ENCODE results near the gene TAF5.
A peak's percentile ranks its signal among the peaks of the same experiment; 100 is the strongest.

TAF5 gene

GRCh38 chr10:103374263-103374662 lies 6.5 kb downstream of the TAF5 start:
- no peak overlapping the region for H3K4me3 ChIP-seq (ENCODE audit: low read depth, low read length)
- no peak for DNase-seq (ENCODE audit: low read depth)
- no peak for TF ChIP-seq CTCF (IDR thresholded peaks at IDR 0.05; ENCODE audit: low read depth, low read length, missing control alignments)

GRCh38 chr10:103382769-103383168 lies 15.0 kb downstream of the TAF5 start:
- no peak for TF ChIP-seq CTCF (IDR thresholded peaks at IDR 0.05; ENCODE audit: low read depth, low read length, missing control alignments)
- no peak overlapping the region for H3K4me3 ChIP-seq (ENCODE audit: low read depth, low read length)

GRCh38 chr10:103394180-103394579 lies 26.4 kb downstream of the TAF5 start:
- no peak overlapping the region for H3K4me3 ChIP-seq (ENCODE audit: low read depth, low read length)
- no peak for DNase-seq (ENCODE audit: low read depth)
- TF ChIP-seq CTCF (IDR thresholded peaks at IDR 0.05; ENCODE audit: low read depth, low read length, missing control alignments): no peak

More at GRCh38 chr10:103382769-103383168, 15.0 kb downstream of the TAF5 start:
- peak; percentile 45 for DNase-seq (ENCODE audit: low read depth)

- TF ChIP-seq CTCF (IDR thresholded peaks at IDR 0.05; ENCODE audit: low read depth, low read length, missing control alignments): no peak
- DNase-seq (ENCODE audit: low read depth): no peak
- peak overlapping the region; percentile 82 for H3K4me3 ChIP-seq (ENCODE audit: low read depth, low read length)
Observed at GRCh38 chr10:103395754-103396066, 27.9 kb downstream of the TAF5 start.

GRCh38 chr10:103396067-103396788 lies 28.5 kb downstream of the TAF5 start, which contains the start of the genes ATP5MK and PDCD11:
TSS of gene ATP5MK (minus strand) at chr10:103396475. CDS start at chr10:103392457, 4,018 bp downstream.
TSS of gene PDCD11 (plus strand) at chr10:103396626. CDS start at chr10:103398427, 1,801 bp downstream.
- peak; percentile 34 for TF ChIP-seq CTCF (IDR thresholded peaks at IDR 0.05; ENCODE audit: low read depth, low read length, missing control alignments)
- DNase-seq (ENCODE audit: low read depth): peak; percentile 98
- H3K4me3 ChIP-seq (ENCODE audit: low read depth, low read length): peak within 1 kb of the TSS; percentile 82

- DNase-seq (ENCODE audit: low read depth): no peak
- no peak for TF ChIP-seq CTCF (IDR thresholded peaks at IDR 0.05; ENCODE audit: low read depth, low read length, missing control alignments)
Observed at GRCh38 chr10:103396789-103397087, 29.0 kb downstream of the TAF5 start.

More at GRCh38 chr10:103396789-103397087, 29.0 kb downstream of the TAF5 start:
- peak overlapping the region; percentile 82 for H3K4me3 ChIP-seq (ENCODE audit: low read depth, low read length)
